WTC11 (cell line): Measurements from ENCODE around the gene SWAP70.

Experiments used
- TF ChIP-seq, protein P1 (sequence below): fragments of 250-450 bp; sonication (Bioruptor Pico); IDR thresholded peaks from 2 replicates; pipeline ENCODE4 v1.9.0; 2021; ENCODE audit warnings: mild to moderate bottlenecking, borderline replicate concordance
- TF ChIP-seq, protein P2 (sequence below): fragments of 200-600 bp; IDR thresholded peaks from 2 replicates; pipeline ENCODE4 v1.8.0; 2022; ENCODE audit warnings: antibody characterized with exemption
- TF ChIP-seq, protein P3 (sequence below): sonication (generic); formaldehyde crosslinking; IDR thresholded peaks from 2 replicates; pipeline ENCODE4 v1.8.1; 2022; ENCODE audit warnings: mild to moderate bottlenecking, moderate library complexity, missing genetic modification reagents

DNA sequence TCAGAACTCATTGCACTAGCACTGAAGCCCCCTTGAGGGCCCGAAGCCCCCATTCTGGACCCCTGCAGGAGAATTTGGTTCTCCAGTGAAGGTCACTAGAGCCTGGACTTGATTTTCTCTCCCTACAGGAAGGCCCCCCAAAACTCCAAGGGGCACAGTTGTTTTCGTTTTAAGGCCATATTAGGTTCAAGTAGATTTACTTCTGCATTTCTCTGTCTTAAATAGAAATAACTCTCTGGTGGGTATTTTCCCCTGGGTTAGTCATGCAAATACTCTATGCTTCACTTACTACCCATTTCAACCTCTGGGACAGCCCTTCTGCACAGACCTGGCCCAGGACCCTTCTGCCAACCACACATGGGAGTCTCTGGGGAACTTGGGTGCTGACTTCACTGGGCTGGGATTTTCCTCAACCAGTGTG lies 48.8 kb upstream of the SWAP70 start:
- TF ChIP-seq, protein P1, sequence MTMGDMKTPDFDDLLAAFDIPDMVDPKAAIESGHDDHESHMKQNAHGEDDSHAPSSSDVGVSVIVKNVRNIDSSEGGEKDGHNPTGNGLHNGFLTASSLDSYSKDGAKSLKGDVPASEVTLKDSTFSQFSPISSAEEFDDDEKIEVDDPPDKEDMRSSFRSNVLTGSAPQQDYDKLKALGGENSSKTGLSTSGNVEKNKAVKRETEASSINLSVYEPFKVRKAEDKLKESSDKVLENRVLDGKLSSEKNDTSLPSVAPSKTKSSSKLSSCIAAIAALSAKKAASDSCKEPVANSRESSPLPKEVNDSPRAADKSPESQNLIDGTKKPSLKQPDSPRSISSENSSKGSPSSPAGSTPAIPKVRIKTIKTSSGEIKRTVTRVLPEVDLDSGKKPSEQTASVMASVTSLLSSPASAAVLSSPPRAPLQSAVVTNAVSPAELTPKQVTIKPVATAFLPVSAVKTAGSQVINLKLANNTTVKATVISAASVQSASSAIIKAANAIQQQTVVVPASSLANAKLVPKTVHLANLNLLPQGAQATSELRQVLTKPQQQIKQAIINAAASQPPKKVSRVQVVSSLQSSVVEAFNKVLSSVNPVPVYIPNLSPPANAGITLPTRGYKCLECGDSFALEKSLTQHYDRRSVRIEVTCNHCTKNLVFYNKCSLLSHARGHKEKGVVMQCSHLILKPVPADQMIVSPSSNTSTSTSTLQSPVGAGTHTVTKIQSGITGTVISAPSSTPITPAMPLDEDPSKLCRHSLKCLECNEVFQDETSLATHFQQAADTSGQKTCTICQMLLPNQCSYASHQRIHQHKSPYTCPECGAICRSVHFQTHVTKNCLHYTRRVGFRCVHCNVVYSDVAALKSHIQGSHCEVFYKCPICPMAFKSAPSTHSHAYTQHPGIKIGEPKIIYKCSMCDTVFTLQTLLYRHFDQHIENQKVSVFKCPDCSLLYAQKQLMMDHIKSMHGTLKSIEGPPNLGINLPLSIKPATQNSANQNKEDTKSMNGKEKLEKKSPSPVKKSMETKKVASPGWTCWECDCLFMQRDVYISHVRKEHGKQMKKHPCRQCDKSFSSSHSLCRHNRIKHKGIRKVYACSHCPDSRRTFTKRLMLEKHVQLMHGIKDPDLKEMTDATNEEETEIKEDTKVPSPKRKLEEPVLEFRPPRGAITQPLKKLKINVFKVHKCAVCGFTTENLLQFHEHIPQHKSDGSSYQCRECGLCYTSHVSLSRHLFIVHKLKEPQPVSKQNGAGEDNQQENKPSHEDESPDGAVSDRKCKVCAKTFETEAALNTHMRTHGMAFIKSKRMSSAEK (CRISPR knock-in tag) = no peak
- TF ChIP-seq, protein P2, sequence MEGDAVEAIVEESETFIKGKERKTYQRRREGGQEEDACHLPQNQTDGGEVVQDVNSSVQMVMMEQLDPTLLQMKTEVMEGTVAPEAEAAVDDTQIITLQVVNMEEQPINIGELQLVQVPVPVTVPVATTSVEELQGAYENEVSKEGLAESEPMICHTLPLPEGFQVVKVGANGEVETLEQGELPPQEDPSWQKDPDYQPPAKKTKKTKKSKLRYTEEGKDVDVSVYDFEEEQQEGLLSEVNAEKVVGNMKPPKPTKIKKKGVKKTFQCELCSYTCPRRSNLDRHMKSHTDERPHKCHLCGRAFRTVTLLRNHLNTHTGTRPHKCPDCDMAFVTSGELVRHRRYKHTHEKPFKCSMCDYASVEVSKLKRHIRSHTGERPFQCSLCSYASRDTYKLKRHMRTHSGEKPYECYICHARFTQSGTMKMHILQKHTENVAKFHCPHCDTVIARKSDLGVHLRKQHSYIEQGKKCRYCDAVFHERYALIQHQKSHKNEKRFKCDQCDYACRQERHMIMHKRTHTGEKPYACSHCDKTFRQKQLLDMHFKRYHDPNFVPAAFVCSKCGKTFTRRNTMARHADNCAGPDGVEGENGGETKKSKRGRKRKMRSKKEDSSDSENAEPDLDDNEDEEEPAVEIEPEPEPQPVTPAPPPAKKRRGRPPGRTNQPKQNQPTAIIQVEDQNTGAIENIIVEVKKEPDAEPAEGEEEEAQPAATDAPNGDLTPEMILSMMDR = no peak
- TF ChIP-seq, protein P3, sequence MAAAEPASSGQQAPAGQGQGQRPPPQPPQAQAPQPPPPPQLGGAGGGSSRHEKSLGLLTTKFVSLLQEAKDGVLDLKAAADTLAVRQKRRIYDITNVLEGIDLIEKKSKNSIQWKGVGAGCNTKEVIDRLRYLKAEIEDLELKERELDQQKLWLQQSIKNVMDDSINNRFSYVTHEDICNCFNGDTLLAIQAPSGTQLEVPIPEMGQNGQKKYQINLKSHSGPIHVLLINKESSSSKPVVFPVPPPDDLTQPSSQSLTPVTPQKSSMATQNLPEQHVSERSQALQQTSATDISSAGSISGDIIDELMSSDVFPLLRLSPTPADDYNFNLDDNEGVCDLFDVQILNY (CRISPR knock-in tag) = no peak
